Measurements from ENCODE around the gene CRACR2A. TPM values are rescaled to one million over a fixed set of nuclear protein-coding genes. Genes with fewer than 3 reads are reported as not detected.

CRACR2A gene
- total and polyA plus RNA-seq, 2 of the 8 experiments (the other 6 are each of a cell fraction or from before 2014, with no cell fraction given) = 0.85 to 3.2 TPM

DNA sequence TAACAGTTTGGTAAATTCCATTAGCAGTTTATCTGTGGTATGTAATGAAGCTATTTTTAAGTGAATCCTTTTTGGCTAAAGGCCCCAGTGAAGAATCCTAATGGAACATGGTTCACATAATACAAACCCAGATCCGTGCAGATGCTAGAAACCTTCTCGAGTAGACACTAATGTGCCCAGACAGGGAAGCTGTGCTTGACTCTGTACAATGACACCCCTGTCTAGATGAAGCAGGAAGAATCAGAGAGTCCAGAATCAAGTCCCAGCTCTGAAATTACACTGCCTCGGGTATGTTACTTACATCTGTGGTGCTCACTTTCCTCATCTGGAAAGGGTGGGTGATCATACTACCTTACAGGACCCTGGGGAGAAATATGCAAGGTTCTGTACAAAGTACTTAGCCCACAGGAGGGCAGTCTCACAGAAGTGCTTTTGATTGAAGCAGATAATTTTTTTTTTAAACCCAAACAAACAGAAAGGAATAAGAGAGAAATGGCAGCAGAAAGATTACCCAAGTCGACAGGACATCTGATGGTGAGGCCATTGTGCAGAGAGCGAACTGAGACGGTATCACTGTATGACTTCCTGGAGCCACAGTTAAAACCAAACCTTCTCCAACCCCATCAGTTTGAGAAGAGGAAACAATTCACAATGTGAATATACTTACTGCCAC is 8.5 kb downstream of the CRACR2A start:
- Histone ChIP-seq H3K4ac (replicated peaks; ENCODE audit: insufficient read length, low read depth, low read length) (no peak overlapping the region), H3K36me3 (ENCODE audit: control insufficient read depth in 2 of 4, insufficient read depth in 4 of 4, low read length in 3 of 4) (no peaks in the 10 kb centered on the region), H2AFZ (ENCODE audit: low read length) (no peak overlapping the region), H4K91ac (replicated peaks; ENCODE audit: insufficient read length, low read length) (no peak overlapping the region), H2BK120ac (replicated peaks; ENCODE audit: low read depth, low read length) (no peak overlapping the region), H2BK15ac (ENCODE audit: low read length) (no peak overlapping the region), H3K14ac (ENCODE audit: insufficient read length) (no peak overlapping the region), H3K56ac (replicated peaks; ENCODE audit: insufficient read length, low read depth, low read length) (no peak overlapping the region), H3K9me3 (ENCODE audit: insufficient read depth in 2 of 2, low read depth in 1 of 2, low read length in 1 of 2) (no peaks in the 10 kb centered on the region), H2BK5ac (ENCODE audit: low read depth, low read length) (no peak overlapping the region), H3K4me2 (ENCODE audit: insufficient read depth in 1 of 2, low read depth in 2 of 2, low read length in 2 of 2) (no peak overlapping the region), H4K20me1 (replicated peaks in 1 of 2; ENCODE audit: control insufficient read depth in 1 of 2, insufficient read depth in 2 of 2, low read length in 2 of 2) (no peaks in the 10 kb centered on the region), H3K23ac (ENCODE audit: insufficient read length) (no peak overlapping the region), H3K27ac (ENCODE audit: low read depth, low read length) (no peak overlapping the region), H3K9ac (replicated peaks in 1 of 4; ENCODE audit: extremely low read depth in 1 of 4, low read depth in 3 of 4, low read length in 3 of 4) (no peak overlapping the region), H3K4me3 (ENCODE audit: extremely low read depth in 1 of 4, insufficient read depth in 2 of 4, low read depth in 3 of 4, low read length in 4 of 4) (no peak overlapping the region), H3K79me1 (ENCODE audit: low read depth, low read length) (no peaks in the 10 kb centered on the region), H3K27me3 (replicated peaks in 1 of 4; ENCODE audit: control insufficient read depth in 3 of 4, extremely low read depth in 1 of 4, insufficient read depth in 3 of 4, low read length in 3 of 4) (no peaks in the 10 kb centered on the region), H4K5ac (ENCODE audit: insufficient read length, low read depth, low read length) (no peak overlapping the region), H2BK12ac (ENCODE audit: low read depth, low read length) (no peak overlapping the region), H4K8ac (ENCODE audit: extremely low read depth, insufficient read depth, low read length) (no peak overlapping the region), H2AK5ac (ENCODE audit: low read depth, low read length) (no peak overlapping the region), H2BK20ac (ENCODE audit: low read length) (no peak overlapping the region), H3K18ac (ENCODE audit: extremely low read depth, low read length) (no peak overlapping the region), H3K79me2 (ENCODE audit: control insufficient read depth in 1 of 2, insufficient read depth in 2 of 2, low read length in 2 of 2) (no peaks in the 10 kb centered on the region), H3K4me1 (replicated peaks in 1 of 4; ENCODE audit: control insufficient read depth in 3 of 4, insufficient read depth in 4 of 4, low read length in 3 of 4) (no peaks in the 10 kb centered on the region), H3K23me2 (ENCODE audit: low read depth, low read length) (no peaks in the 10 kb centered on the region)
- DNase-seq (ENCODE audit: low read depth in 1 of 2, low spot score in 2 of 2) = no peak
- POLR2A ChIA-PET (ENCODE audit: partially characterized antibody) = no interaction called here
- CTCF ChIA-PET (ENCODE audit: partially characterized antibody) = interaction anchor here (0.7 to 1.6 kb wide), 7 partner anchors 8 to 368 kb away, joined by 3 to 5 read pairs (median 3); partner anchors contain the start of gene CRACR2A
- 90% methylated on average over 6 of the region's 6 CpGs; no CpG with 5 or more reads in 1 of the 2 experiments for WGBS, 2 experiments (ENCODE audit: extremely low coverage in 1 of 2, insufficient coverage in 1 of 2, insufficient read length in 1 of 2, insufficient replicate concordance in 2 of 2, low coverage in 1 of 2, low lambda C conversion rate in 2 of 2, missing lambda C conversion rate in 1 of 2)
- no peak for FAIRE-seq
- TF ChIP-seq CHD2 (IDR thresholded peaks at IDR 0.05; ENCODE audit: low read length) = no peak
- no peak for TF ChIP-seq SP4 (IDR thresholded peaks at IDR 0.05; ENCODE audit: low read length)
- no peak for TF ChIP-seq ATF2 (IDR thresholded peaks at IDR 0.05; ENCODE audit: low read length)
- no peak for TF ChIP-seq RNF2 (IDR thresholded peaks at IDR 0.05; ENCODE audit: borderline replicate concordance, low read depth, low read length, missing control alignments, poor library complexity, severe bottlenecking)
- no peak for TF ChIP-seq NANOG (IDR thresholded peaks at IDR 0.05; ENCODE audit: insufficient read depth, low read depth, low read length, poor library complexity, severe bottlenecking)
- no peak for TF ChIP-seq CBX8 (IDR thresholded peaks at IDR 0.05; ENCODE audit: borderline replicate concordance, low read depth, low read length)
